ENCODE results near the gene RAB7B.
"Not testable (repeated sequence)": the region's sequence is repeated elsewhere in the genome, so short reads cannot be mapped to it uniquely, and the experiment has no call there.

Gene RAB7B

GRCh38 chr1:205996641-205997040, 6.6 kb downstream of the RAB7B start:
- not testable (repeated sequence) for DNase-seq (ENCODE audit: low read depth, low spot score)

- no peak for DNase-seq (ENCODE audit: low read depth, low spot score)
Measured at GRCh38 chr1:205994346-205994745, 8.8 kb downstream of the RAB7B start.

GRCh38 chr1:205993068-205993467, 10.1 kb downstream of the RAB7B start:
- DNase-seq (ENCODE audit: low read depth, low spot score) = no peak

GRCh38 chr1:205992218-205992882, 10.8 kb downstream of the RAB7B start:
- no peak for DNase-seq (ENCODE audit: low read depth, low spot score)

GRCh38 chr1:205991237-205991636, 12.0 kb downstream of the RAB7B start:
- DNase-seq (ENCODE audit: low read depth, low spot score) = peak; percentile 43

- DNase-seq (ENCODE audit: low read depth, low spot score) = no peak
Measured at GRCh38 chr1:205990226-205990625, 13.0 kb downstream of the RAB7B start.

GRCh38 chr1:205989786-205990185, 13.4 kb downstream of the RAB7B start:
- no peak for DNase-seq (ENCODE audit: low read depth, low spot score)

- no peak for DNase-seq (ENCODE audit: low read depth, low spot score)
Measured at GRCh38 chr1:205988585-205988995, 14.6 kb downstream of the RAB7B start.

GRCh38 chr1:205986861-205987260, 16.3 kb downstream of the RAB7B start:
- no peak for DNase-seq (ENCODE audit: low read depth, low spot score)

GRCh38 chr1:205986292-205986691, 16.9 kb downstream of the RAB7B start:
- no peak for DNase-seq (ENCODE audit: low read depth, low spot score)

- no peak for DNase-seq (ENCODE audit: low read depth, low spot score)
Measured at GRCh38 chr1:205985330-205986005, 17.7 kb downstream of the RAB7B start.

- DNase-seq (ENCODE audit: low read depth, low spot score) = peak; percentile 78
Measured at GRCh38 chr1:205983925-205984725, 19.1 kb downstream of the RAB7B start.

GRCh38 chr1:205981257-205981656, 21.9 kb downstream of the RAB7B start:
- DNase-seq (ENCODE audit: low read depth, low spot score) = no peak

- DNase-seq (ENCODE audit: low read depth, low spot score) = no peak
Measured at GRCh38 chr1:205980237-205980870, 22.8 kb downstream of the RAB7B start.

GRCh38 chr1:205979301-205979700, 23.9 kb downstream of the RAB7B start:
- no peak for DNase-seq (ENCODE audit: low read depth, low spot score)

GRCh38 chr1:205978676-205979075, 24.5 kb downstream of the RAB7B start:
- no peak for DNase-seq (ENCODE audit: low read depth, low spot score)

GRCh38 chr1:205977402-205978014, 25.7 kb downstream of the RAB7B start:
- DNase-seq (ENCODE audit: low read depth, low spot score) = peak; percentile 90

- peak; percentile 63 for DNase-seq (ENCODE audit: low read depth, low spot score)
Measured at GRCh38 chr1:205976708-205977401, 26.3 kb downstream of the RAB7B start.

GRCh38 chr1:205976036-205976435, 27.2 kb downstream of the RAB7B start:
- DNase-seq (ENCODE audit: low read depth, low spot score) = no peak

GRCh38 chr1:205975387-205975998, 27.7 kb downstream of the RAB7B start:
- no peak for DNase-seq (ENCODE audit: low read depth, low spot score)

GRCh38 chr1:205974712-205975111, 28.5 kb downstream of the RAB7B start:
- no peak for DNase-seq (ENCODE audit: low read depth, low spot score)

Data from astrocyte of the hippocampus (primary cell).